HT1080 (cell line): ENCODE results near the gene NUCB1. TPM values are rescaled to one million over a fixed set of nuclear protein-coding genes. Genes with fewer than 3 reads are reported as not detected.

Source experiments
- small RNA-seq: library from RNA; depleted of rRNA; stranded (forward); fragments of <200 nt; gene quantifications from one replicate; pipeline ENCODE3, GENCODE V24; 2014
- total RNA-seq: library from RNA; depleted of rRNA; stranded (reverse); fragments of >200 nt; shearing (Covaris generic); gene quantifications from 2 replicates; pipeline ENCODE4 v1.2.3, GENCODE V29; 2014; rRNA removed

NUCB1 gene
- total RNA-seq, 1 experiment from 2014 or later: 146 TPM

Small RNAs within 50 kb of the gene (small RNA-seq; reads per million reads assigned to genes)
- not detected for gene AC026803.1

Other genes starting within 250 kb of the NUCB1 start
- not detected in 2 replicates for gene NTN5, start 227.3 kb upstream of the NUCB1 start, total RNA-seq
- gene FUT2, start 204.3 kb upstream of the NUCB1 start, total RNA-seq: not detected in 2 replicates
- 0.35 TPM in 1 of 2 replicates, not detected in the other for gene MAMSTR, start 180.6 kb upstream of the NUCB1 start, total RNA-seq
- gene RASIP1, start 159.7 kb upstream of the NUCB1 start, total RNA-seq: not detected in 2 replicates
- gene IZUMO1, start 153.4 kb upstream of the NUCB1 start, total RNA-seq: not detected in 2 replicates
- gene FUT1, start 147.7 kb upstream of the NUCB1 start, total RNA-seq: 0.10 TPM in 1 of 2 replicates, not detected in the other
- gene FGF21, start 144.8 kb upstream of the NUCB1 start, total RNA-seq: not detected in 2 replicates
- gene BCAT2, start 89.3 kb upstream of the NUCB1 start, total RNA-seq: 54.2 and 60.6 TPM in 2 replicates
- not detected in 2 replicates for gene HSD17B14, start 63.8 kb upstream of the NUCB1 start, total RNA-seq
- 0.31 TPM in 1 of 2 replicates, not detected in the other for gene PLEKHA4, start 31.7 kb upstream of the NUCB1 start, total RNA-seq
- gene PPP1R15A, start 27.9 kb upstream of the NUCB1 start, total RNA-seq: 44.3 and 49.4 TPM in 2 replicates
- gene TULP2, start 1.6 kb upstream of the NUCB1 start, total RNA-seq: not detected in 2 replicates
- gene DHDH, start 33.4 kb downstream of the NUCB1 start, total RNA-seq: 0.57 TPM in 1 of 2 replicates, not detected in the other
- 198 and 273 TPM in 2 replicates for gene BAX, start 54.6 kb downstream of the NUCB1 start, total RNA-seq
- gene FTL, start 65.0 kb downstream of the NUCB1 start, total RNA-seq: 4,284 and 5,930 TPM in 2 replicates
- gene GYS1, start 93.0 kb downstream of the NUCB1 start, total RNA-seq: 35.2 and 46.1 TPM in 2 replicates
- gene RUVBL2, start 93.6 kb downstream of the NUCB1 start, total RNA-seq: 498 and 522 TPM in 2 replicates
- not detected in 2 replicates for gene LHB, start 116.8 kb downstream of the NUCB1 start, total RNA-seq
- gene CGB3, start 124.0 kb downstream of the NUCB1 start, total RNA-seq: not detected in 2 replicates
- 0.71 TPM in 1 of 2 replicates, not detected in the other for gene CGB2, start 131.6 kb downstream of the NUCB1 start, total RNA-seq
- gene CGB1, start 136.6 kb downstream of the NUCB1 start, total RNA-seq: not detected in 2 replicates
- 0.16 and 0.67 TPM in 2 replicates for gene CGB5, start 143.5 kb downstream of the NUCB1 start, total RNA-seq
- gene CGB8, start 148.8 kb downstream of the NUCB1 start, total RNA-seq: 5.8 and 11.3 TPM in 2 replicates
- gene CGB7, start 157.4 kb downstream of the NUCB1 start, total RNA-seq: 0.10 and 0.61 TPM in 2 replicates
- gene NTF4, start 164.5 kb downstream of the NUCB1 start, total RNA-seq: not detected in 2 replicates
- not detected in 2 replicates for gene KCNA7, start 172.4 kb downstream of the NUCB1 start, total RNA-seq
- gene SNRNP70, start 185.1 kb downstream of the NUCB1 start, total RNA-seq: 265 and 348 TPM in 2 replicates
- gene LIN7B, start 214.1 kb downstream of the NUCB1 start, total RNA-seq: 2.6 and 3.2 TPM in 2 replicates
- 1.6 and 2.1 TPM in 2 replicates for gene C19orf73, start 218.8 kb downstream of the NUCB1 start, total RNA-seq
- 5.0 and 9.3 TPM in 2 replicates for gene PPFIA3, start 219.2 kb downstream of the NUCB1 start, total RNA-seq